ENCODE measurements around the gene LRTM1.

DNA sequence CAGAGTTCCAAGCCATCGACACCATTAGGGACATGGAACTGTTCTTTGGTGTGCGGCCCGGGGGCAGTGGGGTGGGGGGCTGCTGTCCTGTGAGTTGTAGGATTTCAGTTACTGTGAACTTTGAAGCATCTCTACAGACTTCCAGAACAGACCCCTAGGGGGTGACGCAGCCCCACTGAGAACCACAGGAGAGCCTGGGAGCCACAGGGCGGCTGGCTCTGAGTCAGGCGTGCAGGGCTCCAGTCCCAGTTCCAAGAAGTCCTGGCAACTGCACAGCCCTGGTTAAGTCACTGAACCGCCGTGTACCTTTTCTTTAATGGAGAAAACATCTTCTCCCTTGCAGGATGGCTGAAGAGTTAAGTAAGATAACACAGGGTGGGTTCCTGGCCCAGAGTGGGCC lies 23.5 kb upstream of the LRTM1 start:
- TF ChIP-seq, protein P1, sequence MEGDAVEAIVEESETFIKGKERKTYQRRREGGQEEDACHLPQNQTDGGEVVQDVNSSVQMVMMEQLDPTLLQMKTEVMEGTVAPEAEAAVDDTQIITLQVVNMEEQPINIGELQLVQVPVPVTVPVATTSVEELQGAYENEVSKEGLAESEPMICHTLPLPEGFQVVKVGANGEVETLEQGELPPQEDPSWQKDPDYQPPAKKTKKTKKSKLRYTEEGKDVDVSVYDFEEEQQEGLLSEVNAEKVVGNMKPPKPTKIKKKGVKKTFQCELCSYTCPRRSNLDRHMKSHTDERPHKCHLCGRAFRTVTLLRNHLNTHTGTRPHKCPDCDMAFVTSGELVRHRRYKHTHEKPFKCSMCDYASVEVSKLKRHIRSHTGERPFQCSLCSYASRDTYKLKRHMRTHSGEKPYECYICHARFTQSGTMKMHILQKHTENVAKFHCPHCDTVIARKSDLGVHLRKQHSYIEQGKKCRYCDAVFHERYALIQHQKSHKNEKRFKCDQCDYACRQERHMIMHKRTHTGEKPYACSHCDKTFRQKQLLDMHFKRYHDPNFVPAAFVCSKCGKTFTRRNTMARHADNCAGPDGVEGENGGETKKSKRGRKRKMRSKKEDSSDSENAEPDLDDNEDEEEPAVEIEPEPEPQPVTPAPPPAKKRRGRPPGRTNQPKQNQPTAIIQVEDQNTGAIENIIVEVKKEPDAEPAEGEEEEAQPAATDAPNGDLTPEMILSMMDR (IDR thresholded peaks at IDR 0.05; ENCODE audit: borderline replicate concordance, extremely low read depth, low read length, poor library complexity, severe bottlenecking), result peak; percentile 33
- no peak for TF ChIP-seq EZH2 (IDR thresholded peaks at IDR 0.05; ENCODE audit: borderline replicate concordance, low read depth, low read length, severe bottlenecking)
